Heart right ventricle (tissue), 16 donors: ENCODE measurements around the gene PUS3. TPM values are rescaled to one million over a fixed set of nuclear protein-coding genes. Genes with fewer than 3 reads are reported as not detected.
A peak's percentile ranks its signal among the peaks of the same experiment; 100 is the strongest.

ENCODE experiments used
- ATAC-seq, 8 donors: fragments of 200-7000 bp; cut with Tn5 transposase; one replicate each; pipeline ENCODE4 v1.9.1; 2020; ENCODE audit warnings: mild to moderate bottlenecking in 8 of 8, moderate library complexity in 8 of 8, moderate number of reproducible peaks in 1 of 8
- DNase-seq, 2 donors: peaks; one replicate each; pipeline ENCODE4 v3.0.0-alpha.2; 2020
- H3K27ac ChIP-seq, 10 donors: fragments of 200-600 bp; sonication (generic) in 2 of 10; one replicate each; pipeline versions ENCODE4 v1.5.0 to v1.8.0; 2020 to 2022; ENCODE audit warnings: mild to moderate bottlenecking in 3 of 10
- H3K27me3 ChIP-seq, 7 donors: fragments of 200-600 bp; one replicate each; pipeline ENCODE4 v1.8.0; 2021 to 2022; ENCODE audit warnings: mild to moderate bottlenecking in 2 of 7
- H3K36me3 ChIP-seq, 9 donors: fragments of 200-600 bp; sonication (generic) in 1 of 9; one replicate each; pipeline versions ENCODE4 v1.5.0 to v1.8.0; 2020 to 2022; ENCODE audit warnings: mild to moderate bottlenecking in 2 of 9
- H3K4me1 ChIP-seq, 9 donors: fragments of 200-600 bp; sonication (generic) in 1 of 9; one replicate each; pipeline versions ENCODE4 v1.5.0 to v1.8.0; 2020 to 2022; ENCODE audit warnings: mild to moderate bottlenecking in 4 of 9
- H3K4me3 ChIP-seq, 10 donors: fragments of 200-600 bp; sonication (generic) in 2 of 10; one replicate each; pipeline versions ENCODE4 v1.5.0 to v1.8.0; 2020 to 2022; ENCODE audit warnings: mild to moderate bottlenecking in 7 of 10, moderate library complexity in 2 of 10
- H3K9me3 ChIP-seq, 11 donors: fragments of 200-600 bp in 10 of 11; sonication (generic) in 2 of 11; one replicate each; pipeline versions ENCODE4 v1.5.0 to v1.8.0; 2013 to 2022; ENCODE audit warnings: mild to moderate bottlenecking in 2 of 11, control low read depth in 1 of 11, moderate library complexity in 1 of 11
- WGBS, 2 donors: extraction: QIAGEN DNeasy Blood & Tissue Kit; methylation state at CpG; one replicate each; pipeline ENCODE4 v1.1.7; 2013; ENCODE audit warnings: inconsistent platforms in 1 of 2; 5-methylcytosine and 5-hydroxymethylcytosine counted together
- intact Hi-C, 10 donors: fragments of 100-400 bp; cut with DNase I; formaldehyde crosslinking; loops; one replicate each; pipeline versions ENCODE4 v1.11.1 to v1.14.2; 2022
- polyA plus RNA-seq, 2 donors: library from polyadenylated mRNA; stranded (reverse); fragments of 200-250 nt; gene quantifications; one replicate each; pipeline ENCODE4 v1.2.3, GENCODE V29; 2013
- total RNA-seq, 10 donors: library from RNA; stranded (reverse); fragmentation: NEBNext Ultra II Directional in 3 of 10; extraction: Animal tissue kit (Norgen Biotek cat#: 25700) in 3 of 10; gene quantifications; one replicate each; pipeline versions ENCODE4 v1.2.1 to v1.2.4, GENCODE V29; 2021 to 2023
- TF ChIP-seq, protein P1 (sequence below), 9 donors: fragments of 200-600 bp; sonication (generic) in 2 of 9; IDR thresholded peaks; one replicate each; pipeline versions ENCODE4 v1.5.0 to v1.8.0; 2021 to 2022; ENCODE audit warnings: antibody characterized with exemption in 9 of 9, mild to moderate bottlenecking in 5 of 9, moderate library complexity in 1 of 9
- donor health status: Arrhythmogenic right ventricular cardiomyopathy.
- donor health status: ischemic (EF 13 %, LVEDD 7.1; RV severe dilation, severe dysfunction).
- donor health status: healthy with polysubstance abuse.
- donor health status: DM: no; HTN: yes; CAD: no.
- donor health status: DM: no; HTN: no; CAD: no.
- donor health status: ischemic (EF 25% LVEDD 6.9; RV normal size, moderate dysfunction).
- donor health status: ischemic (EF 25% LVEDD 5.7; RV mildly dilated, moderate dysfunction).
- donor health status: healthy.
- donor health status: DM: yes; HTN: yes; CAD: no.
- donor health status: Ischemic cardiomyopathy.
- donor health status: ischemic (EF 35%, LVEDD 5.7; RV mildly dilated, moderate dysfunction).
- donor health status: nonischemic (EF 11% LVEDD 7.7; RV severe dilation, severe dysfunction).
- donor health status: DM: yes; HTN: yes; CAD: no.
- donor health status: PGD.
- donor health status: ischemic (EF 29% LVEDD 5.4; RV normal size, mild dysfunction).
- donor health status: nonischemic (EF 23%, LVEDD 6.1; RV moderate dilation, normal function).

Gene PUS3
- total and polyA plus RNA-seq, 12 donors = 4.9 to 12.4 (median 7.7) TPM

DNA sequence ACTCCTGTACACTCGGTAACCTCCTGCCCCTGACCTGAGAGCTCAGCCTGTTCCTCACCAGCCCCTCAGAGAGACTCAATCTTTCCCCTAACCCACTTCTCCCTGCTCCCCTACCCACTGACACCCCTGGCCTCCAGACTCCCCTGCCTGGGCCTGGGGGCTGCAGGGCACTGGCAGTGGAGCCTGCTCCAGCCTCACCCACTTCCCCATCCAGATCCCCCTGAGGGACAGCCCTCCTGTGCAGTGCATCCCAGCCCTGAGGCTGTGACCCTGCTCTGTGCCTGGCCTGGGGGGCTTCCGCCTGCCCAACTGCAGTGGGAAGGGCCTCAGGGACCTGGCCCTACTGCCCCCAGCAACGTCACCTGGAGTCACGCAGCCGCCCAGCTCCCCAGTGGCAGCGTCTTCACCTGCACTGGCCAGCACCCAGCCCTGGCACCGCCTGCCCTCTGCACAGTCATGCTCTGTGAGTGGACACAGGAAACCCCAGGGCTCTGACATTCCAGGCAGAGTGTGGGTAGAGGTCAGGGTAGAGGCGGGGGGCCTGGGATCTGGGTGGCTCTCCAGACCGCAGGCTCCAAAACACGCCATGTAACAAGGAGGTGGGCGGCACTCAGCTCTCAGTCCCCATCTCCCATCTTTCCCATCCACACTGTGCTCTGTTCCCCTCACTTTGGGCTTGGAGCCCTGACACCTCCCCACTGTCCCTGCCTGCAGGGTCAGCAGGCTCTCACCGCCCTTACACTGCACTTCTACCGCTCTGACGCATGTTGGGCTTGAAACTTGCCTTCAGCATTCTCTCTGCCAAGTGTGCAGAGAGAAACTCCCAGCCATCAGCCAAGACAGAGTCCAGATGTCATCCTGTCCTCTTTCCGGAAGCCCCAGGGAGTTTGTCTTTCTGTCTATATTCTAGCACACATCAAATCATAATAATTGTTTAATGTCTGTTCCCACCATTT is 48.0 kb upstream of the PUS3 start:
- ATAC-seq = peak; percentile 86 to 92 (median 88)
- Histone ChIP-seq H3K36me3 (no peaks in the 10 kb centered on the region), H3K27ac (peak overlapping the region in 8 of 10 donors; percentile 30 to 79 (median 62)), H3K27me3 (peaks cover 0 to 6% (median 0%) of the 10 kb centered on the region in 7 donors), H3K4me1 (peaks cover 9 to 31% (median 22%) of the 10 kb centered on the region in 9 donors), H3K9me3 (no peaks in the 10 kb centered on the region), H3K4me3 (no peak overlapping the region)
- 59 to 60% methylated on average over 15 of the region's 15 CpGs for WGBS, 2 donors
- intact Hi-C loops = loop anchor here in 1 of 10 donors (10.0 kb wide), 1 partner anchor 74 kb away; no protein-coding TSS in a partner anchor
- TF ChIP-seq, protein P1, sequence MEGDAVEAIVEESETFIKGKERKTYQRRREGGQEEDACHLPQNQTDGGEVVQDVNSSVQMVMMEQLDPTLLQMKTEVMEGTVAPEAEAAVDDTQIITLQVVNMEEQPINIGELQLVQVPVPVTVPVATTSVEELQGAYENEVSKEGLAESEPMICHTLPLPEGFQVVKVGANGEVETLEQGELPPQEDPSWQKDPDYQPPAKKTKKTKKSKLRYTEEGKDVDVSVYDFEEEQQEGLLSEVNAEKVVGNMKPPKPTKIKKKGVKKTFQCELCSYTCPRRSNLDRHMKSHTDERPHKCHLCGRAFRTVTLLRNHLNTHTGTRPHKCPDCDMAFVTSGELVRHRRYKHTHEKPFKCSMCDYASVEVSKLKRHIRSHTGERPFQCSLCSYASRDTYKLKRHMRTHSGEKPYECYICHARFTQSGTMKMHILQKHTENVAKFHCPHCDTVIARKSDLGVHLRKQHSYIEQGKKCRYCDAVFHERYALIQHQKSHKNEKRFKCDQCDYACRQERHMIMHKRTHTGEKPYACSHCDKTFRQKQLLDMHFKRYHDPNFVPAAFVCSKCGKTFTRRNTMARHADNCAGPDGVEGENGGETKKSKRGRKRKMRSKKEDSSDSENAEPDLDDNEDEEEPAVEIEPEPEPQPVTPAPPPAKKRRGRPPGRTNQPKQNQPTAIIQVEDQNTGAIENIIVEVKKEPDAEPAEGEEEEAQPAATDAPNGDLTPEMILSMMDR (IDR thresholded peaks at IDR 0.05) = no peak
- peak; percentile 73 to 82 for DNase-seq

GRCh38 chr11:125950178-125950490 is 47.1 kb upstream of the PUS3 start:
- peaks cover 0 to 6% (median 0%) of the 10 kb centered on the region in 7 donors for H3K27me3 ChIP-seq
- 95 to 98% methylated on average over 11 of the region's 11 CpGs for WGBS, 2 donors

GRCh38 chr11:125949271-125950177 is 46.5 kb upstream of the PUS3 start:
- no peak for ATAC-seq

More at GRCh38 chr11:125950178-125950490, 47.1 kb upstream of the PUS3 start:
- Histone ChIP-seq H3K36me3 (no peaks in the 10 kb centered on the region), H3K4me1 (peaks cover 9 to 31% (median 22%) of the 10 kb centered on the region in 9 donors), H3K27ac (peak overlapping the region in 1 of 10 donors; percentile 71), H3K4me3 (no peak overlapping the region), H3K9me3 (no peaks in the 10 kb centered on the region)
- TF ChIP-seq, protein P1 (IDR thresholded peaks at IDR 0.05) = no peak
- DNase-seq (no peak), ATAC-seq (no peak)
- intact Hi-C loops = loop anchor here in 1 of 10 donors (10.0 kb wide), 1 partner anchor 75 kb away; no protein-coding TSS in a partner anchor

More at GRCh38 chr11:125949271-125950177, 46.5 kb upstream of the PUS3 start:
- H3K9me3 ChIP-seq = no peaks in the 10 kb centered on the region
- TF ChIP-seq, protein P1 (IDR thresholded peaks at IDR 0.05) = no peak
- H3K4me3 ChIP-seq = no peak overlapping the region
- H3K27ac ChIP-seq = no peak overlapping the region
- H3K36me3 ChIP-seq = no peaks in the 10 kb centered on the region
- intact Hi-C loops = loop anchor here in 3 of 10 donors (5.0 to 10.0 kb wide), 3 partner anchors 75 to 243 kb away; no protein-coding TSS in a partner anchor
- no peak for DNase-seq
- WGBS, 2 donors = 95 to 96% methylated on average over 21 to 22 of the region's 22 CpGs
- peaks cover 9 to 31% (median 22%) of the 10 kb centered on the region in 9 donors for H3K4me1 ChIP-seq
- H3K27me3 ChIP-seq = peaks cover 0 to 6% (median 0%) of the 10 kb centered on the region in 7 donors
